Measurements from ENCODE around the gene CCL20. TPM values are rescaled to one million over a fixed set of nuclear protein-coding genes. Genes with fewer than 3 reads are reported as not detected.

The CCL20 gene
- total and polyA plus RNA-seq, 2 of the 13 experiments (the other 11 are each of a cell fraction or from before 2014, with no cell fraction given): 223 to 903 TPM

GRCh38 chr2:227766373-227766883 is 47.2 kb upstream of the CCL20 start (continued):
- TF ChIP-seq E2F5 (CRISPR knock-in tag; conservative IDR thresholded peaks at IDR 0.05) (no peak), MEF2D (CRISPR knock-in tag; IDR thresholded peaks at IDR 0.05) (no peak), JUNB (CRISPR knock-in tag; IDR thresholded peaks at IDR 0.05; ENCODE audit: borderline replicate concordance) (no peak), RAD21 (CRISPR knock-in tag; IDR thresholded peaks at IDR 0.05) (peak; percentile 98), HOXA9 (CRISPR knock-in tag; IDR thresholded peaks at IDR 0.05; ENCODE audit: borderline replicate concordance) (no peak), ATF3 (CRISPR knock-in tag; IDR thresholded peaks at IDR 0.05) (no peak), ZNF101 (CRISPR knock-in tag; IDR thresholded peaks at IDR 0.05; ENCODE audit: borderline replicate concordance, low read depth) (no peak), ZMAT3 (CRISPR knock-in tag; conservative IDR thresholded peaks at IDR 0.05) (no peak), WIZ (CRISPR knock-in tag; IDR thresholded peaks at IDR 0.05) (no peak), MTERF4 (CRISPR knock-in tag; IDR thresholded peaks at IDR 0.05) (no peak), HNRNPH1 (optimal IDR thresholded peaks at IDR 0.05; ENCODE audit: low read depth, low read length) (no peak), TBL1XR1 (IDR thresholded peaks at IDR 0.05; ENCODE audit: borderline replicate concordance, low read length, partially characterized antibody) (no peak), ZSCAN29 (CRISPR knock-in tag; conservative IDR thresholded peaks at IDR 0.05) (0 out of 2 replicates have a peak, but pooled peaks have one; percentile 27), DBP (CRISPR knock-in tag; IDR thresholded peaks at IDR 0.05; ENCODE audit: not compliant biosample characterization) (no peak), FOXO4 (CRISPR knock-in tag; conservative IDR thresholded peaks at IDR 0.05) (no peak), GZF1 (CRISPR knock-in tag; IDR thresholded peaks at IDR 0.05) (no peak), KLF6 (CRISPR knock-in tag; IDR thresholded peaks at IDR 0.05) (peak; percentile 55; the same call in 1 of the 2 replicates), CERS6 (CRISPR knock-in tag; IDR thresholded peaks at IDR 0.05) (no peak), IRF2 (CRISPR knock-in tag; IDR thresholded peaks at IDR 0.05) (no peak), POGK (CRISPR knock-in tag; conservative IDR thresholded peaks at IDR 0.05) (no peak), ZFX (CRISPR knock-in tag; IDR thresholded peaks at IDR 0.05; ENCODE audit: low read depth) (peak; percentile 41; the same call in 1 of the 2 replicates), ETS1 (CRISPR knock-in tag; IDR thresholded peaks at IDR 0.05) (no peak)
